A673 (cell line): ENCODE measurements around the gene C19orf12. TPM values are rescaled to one million over a fixed set of nuclear protein-coding genes. Genes with fewer than 3 reads are reported as not detected.

ENCODE experiments used
- BruUV-seq: library from RNA; stranded (reverse); fragments of 400-500 nt; replicated peaks from 2 replicates; lab custom pipeline; 2021; lab: Mats Ljungman, UMichigan
- CTCF ChIA-PET: fragments of 300-600 bp; sonication (Branson Sonifier 250); formaldehyde crosslinking; loops from one replicate; lab custom pipeline; 2022; ENCODE audit warnings: antibody characterized with exemption; lab: Charles Lee
- POLR2A ChIA-PET: fragments of 300-600 bp; sonication (Branson Sonifier 250); formaldehyde crosslinking; loops from one replicate; lab custom pipeline; 2022; ENCODE audit warnings: antibody characterized with exemption; ENCODE audit not compliant: low non-redundant PET; lab: Charles Lee
- DNase-seq: peaks from one replicate; pipeline ENCODE4 v3.0.0-alpha.2; 2015; ENCODE audit warnings: low spot score
- H3K27ac ChIP-seq: fragments of 200-600 bp; sonication (generic); 2 replicates; pipeline ENCODE4 v1.5.1; 2016; ENCODE audit warnings: mixed run types, low read depth, mild to moderate bottlenecking, mixed read lengths, antibody characterized with exemption, low read length; ENCODE audit not compliant: poor library complexity, severe bottlenecking
- H3K27me3 ChIP-seq: fragments of 200-600 bp; sonication (generic); replicated peaks from 2 replicates; pipeline ENCODE4 v1.6.1; 2017; ENCODE audit warnings: mixed run types, low read depth, mild to moderate bottlenecking, mixed read lengths, antibody characterized with exemption, low read length; ENCODE audit not compliant: insufficient read depth, poor library complexity
- H3K36me3 ChIP-seq: fragments of 200-600 bp; sonication (generic); 2 replicates; pipeline ENCODE4 v1.6.1; 2016; ENCODE audit warnings: mixed run types, mild to moderate bottlenecking, mixed read lengths, antibody characterized with exemption, low read length; ENCODE audit not compliant: insufficient read depth, poor library complexity, severe bottlenecking
- H3K4me1 ChIP-seq: fragments of 200-600 bp; sonication (generic); 2 replicates; pipeline ENCODE4 v1.6.1; 2017; ENCODE audit warnings: mixed run types, mild to moderate bottlenecking, mixed read lengths, antibody characterized with exemption, low read length; ENCODE audit not compliant: insufficient read depth, poor library complexity, severe bottlenecking
- H3K4me3 ChIP-seq: fragments of 200-600 bp; sonication (generic); 2 replicates; pipeline ENCODE4 v1.5.1; 2016; ENCODE audit warnings: low read depth, mixed run types, mild to moderate bottlenecking, mixed read lengths, low read length; ENCODE audit not compliant: poor library complexity, severe bottlenecking
- H3K9me3 ChIP-seq: fragments of 200-600 bp; sonication (generic); 2 replicates; pipeline ENCODE4 v1.6.1; 2016; ENCODE audit warnings: mixed run types, low read depth, mild to moderate bottlenecking, mixed read lengths, antibody characterized with exemption, low read length; ENCODE audit not compliant: poor library complexity, severe bottlenecking
- EZH2 ChIP-seq: fragments of 200-600 bp; sonication (generic); IDR thresholded peaks from 2 replicates; pipeline ENCODE4 v1.6.1; 2017; ENCODE audit warnings: borderline replicate concordance, low read depth, mild to moderate bottlenecking, mixed read lengths, antibody characterized with exemption, low read length; ENCODE audit not compliant: poor library complexity, severe bottlenecking
- intact Hi-C: fragments of 100-400 bp; cut with micrococcal nuclease; formaldehyde crosslinking; loops from one replicate; pipeline ENCODE4 v1.10.0; 2022; ENCODE audit not compliant: unreplicated experiment
- total RNA-seq: library from RNA; stranded (reverse); gene quantifications from 2 replicates; pipeline ENCODE4 v1.2.3, GENCODE V29; 2021
- TF ChIP-seq, protein P1 (sequence below): fragments of 300-800, 200-600 bp; sonication (generic); conservative IDR thresholded peaks from 2 replicates; pipeline ENCODE4 v1.5.1; 2017; ENCODE audit warnings: low read depth, mild to moderate bottlenecking, antibody characterized with exemption, low read length, moderate library complexity, mixed read lengths

C19orf12 gene
- total RNA-seq, 1 experiment from 2014 or later: 26.8 TPM

DNA sequence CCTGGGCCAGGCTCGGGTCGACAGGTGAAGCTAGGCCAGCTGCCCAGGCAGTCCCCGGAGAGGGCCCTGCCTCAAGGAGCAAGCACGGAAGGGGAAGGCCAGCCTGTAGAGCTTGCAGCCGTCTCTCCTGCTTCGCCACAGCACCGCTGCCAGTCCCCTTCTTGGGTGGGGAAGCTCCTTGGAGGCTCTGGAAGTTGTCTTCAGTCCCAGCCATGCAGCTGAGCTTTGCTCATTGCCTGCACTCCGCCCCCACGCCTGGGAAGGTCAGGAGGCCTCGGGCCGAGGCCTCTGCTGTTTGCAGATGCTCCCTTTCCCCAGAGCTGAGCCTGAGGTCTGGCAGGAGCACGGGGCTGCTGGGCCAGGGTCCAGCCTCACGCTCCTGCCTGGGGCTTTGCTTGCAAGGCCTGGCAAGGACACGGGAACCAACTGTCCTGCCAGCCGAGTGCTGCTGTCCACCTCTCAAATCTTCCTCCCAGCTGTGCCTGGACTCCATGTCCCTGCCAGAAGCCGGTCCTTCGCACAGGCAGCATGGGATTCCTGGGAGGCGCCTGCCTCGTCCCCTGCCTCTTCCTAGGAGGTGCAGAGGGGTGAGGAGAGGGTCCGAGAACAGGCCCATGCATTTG lies 36.5 kb downstream of the C19orf12 start:
- BruUV-seq: no TSS peak
- no peaks in the 10 kb centered on the region for H3K27me3 ChIP-seq
- no peak overlapping the region for H3K4me3 ChIP-seq
- intact Hi-C loops: no loop called here
- CTCF ChIA-PET: no interaction called here
- no peaks in the 10 kb centered on the region for H3K4me1 ChIP-seq
- H3K9me3 ChIP-seq: no peaks in the 10 kb centered on the region
- no peak for DNase-seq
- no peaks in the 10 kb centered on the region for H3K36me3 ChIP-seq
- H3K27ac ChIP-seq: no peak overlapping the region
- TF ChIP-seq EZH2: no peak
- TF ChIP-seq, protein P1, sequence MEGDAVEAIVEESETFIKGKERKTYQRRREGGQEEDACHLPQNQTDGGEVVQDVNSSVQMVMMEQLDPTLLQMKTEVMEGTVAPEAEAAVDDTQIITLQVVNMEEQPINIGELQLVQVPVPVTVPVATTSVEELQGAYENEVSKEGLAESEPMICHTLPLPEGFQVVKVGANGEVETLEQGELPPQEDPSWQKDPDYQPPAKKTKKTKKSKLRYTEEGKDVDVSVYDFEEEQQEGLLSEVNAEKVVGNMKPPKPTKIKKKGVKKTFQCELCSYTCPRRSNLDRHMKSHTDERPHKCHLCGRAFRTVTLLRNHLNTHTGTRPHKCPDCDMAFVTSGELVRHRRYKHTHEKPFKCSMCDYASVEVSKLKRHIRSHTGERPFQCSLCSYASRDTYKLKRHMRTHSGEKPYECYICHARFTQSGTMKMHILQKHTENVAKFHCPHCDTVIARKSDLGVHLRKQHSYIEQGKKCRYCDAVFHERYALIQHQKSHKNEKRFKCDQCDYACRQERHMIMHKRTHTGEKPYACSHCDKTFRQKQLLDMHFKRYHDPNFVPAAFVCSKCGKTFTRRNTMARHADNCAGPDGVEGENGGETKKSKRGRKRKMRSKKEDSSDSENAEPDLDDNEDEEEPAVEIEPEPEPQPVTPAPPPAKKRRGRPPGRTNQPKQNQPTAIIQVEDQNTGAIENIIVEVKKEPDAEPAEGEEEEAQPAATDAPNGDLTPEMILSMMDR: no peak
- POLR2A ChIA-PET: no interaction called here

DNA sequence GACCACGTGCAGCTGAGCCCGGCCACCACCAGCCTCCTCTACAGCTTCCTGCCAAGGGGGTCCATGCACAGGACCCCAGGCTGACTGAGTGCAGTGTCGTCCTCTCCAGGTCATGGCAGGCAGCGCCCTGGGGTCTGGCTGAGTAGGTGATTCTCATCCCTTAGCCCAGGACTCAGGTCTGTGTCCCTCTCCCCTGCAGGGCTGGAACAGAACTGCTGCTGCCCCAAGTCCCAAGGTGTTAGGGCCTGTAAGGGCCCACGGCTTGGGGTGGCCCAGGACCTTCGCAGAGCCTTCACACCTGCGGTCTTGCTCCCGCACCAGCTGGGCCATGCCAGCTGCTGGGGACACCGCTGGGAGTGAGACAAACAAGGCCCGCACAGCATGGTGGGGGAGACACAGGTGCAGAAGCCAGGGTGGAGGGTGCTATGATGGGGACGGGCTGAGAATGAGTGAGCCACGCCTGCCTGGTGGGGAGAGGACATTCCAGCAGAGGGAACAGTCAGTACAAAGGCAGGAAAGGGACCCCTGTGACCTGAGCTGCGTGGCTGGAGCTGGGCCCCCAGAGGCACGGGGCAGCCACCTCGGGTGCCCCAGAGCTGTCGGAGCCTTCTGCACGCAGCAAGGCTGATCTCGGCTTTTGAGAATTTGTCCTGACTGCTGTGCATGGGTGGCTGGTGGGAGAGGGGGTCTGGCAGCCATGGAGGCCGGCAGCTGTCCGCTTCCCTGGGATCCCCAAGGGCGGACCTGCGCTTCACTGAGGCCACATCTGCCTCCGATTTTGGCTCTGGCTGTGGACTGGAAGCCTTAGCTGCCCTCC lies 37.9 kb downstream of the C19orf12 start:
- TF ChIP-seq EZH2: no peak
- TF ChIP-seq, protein P1: no peak
- H3K36me3 ChIP-seq: no peaks in the 10 kb centered on the region
- DNase-seq: no peak
- no peaks in the 10 kb centered on the region for H3K9me3 ChIP-seq
- H3K27ac ChIP-seq: no peak overlapping the region
- no peak overlapping the region for H3K4me3 ChIP-seq
- POLR2A ChIA-PET: no interaction called here
- CTCF ChIA-PET: no interaction called here
- H3K4me1 ChIP-seq: no peaks in the 10 kb centered on the region
- intact Hi-C loops: no loop called here
- H3K27me3 ChIP-seq: no peaks in the 10 kb centered on the region
- no TSS peak for BruUV-seq

DNA sequence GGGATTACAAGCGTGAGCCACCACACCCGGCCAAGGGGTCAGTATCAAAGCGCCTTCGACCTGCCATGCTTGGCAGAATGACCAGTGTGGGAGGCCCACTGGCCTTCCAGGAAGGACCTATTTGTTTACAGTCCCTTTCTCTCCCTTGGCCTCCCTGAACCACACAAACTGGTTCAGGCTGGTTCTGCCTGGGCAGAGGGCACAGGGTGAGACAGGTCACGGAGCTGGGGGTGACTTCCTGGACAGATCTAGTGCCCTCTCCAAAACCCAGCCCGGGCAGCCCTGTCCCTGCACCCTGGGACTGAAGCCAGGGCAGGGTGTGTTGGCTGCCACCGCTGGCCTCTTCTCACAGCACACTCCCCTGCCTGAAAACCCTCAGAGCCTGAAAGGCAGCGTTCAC lies 38.5 kb downstream of the C19orf12 start:
- ChIA-PET CTCF (no interaction called here), POLR2A (no interaction called here)
- H3K27me3 ChIP-seq: no peaks in the 10 kb centered on the region
- no TSS peak for BruUV-seq
- no peak for DNase-seq
- TF ChIP-seq, protein P1: no peak
- TF ChIP-seq EZH2: no peak
- intact Hi-C loops: no loop called here
- no peaks in the 10 kb centered on the region for H3K4me1 ChIP-seq
- H3K27ac ChIP-seq: no peak overlapping the region
- no peak overlapping the region for H3K4me3 ChIP-seq
- H3K9me3 ChIP-seq: no peaks in the 10 kb centered on the region
- H3K36me3 ChIP-seq: no peaks in the 10 kb centered on the region
